PC-3 (cell line): ENCODE data around the gene SBSN. TPM values are rescaled to one million over a fixed set of nuclear protein-coding genes. Genes with fewer than 3 reads are reported as not detected.

Experiments
- ATAC-seq: fragments of 200-7000 bp; cut with Tn5 transposase; 2 replicates; pipeline ENCODE4 v1.9.1; 2020; ENCODE audit warnings: mild to moderate bottlenecking, moderate library complexity
- BruUV-seq: library from RNA; stranded (reverse); fragments of 400-500 nt; replicated peaks from 2 replicates; lab custom pipeline; 2021; lab: Mats Ljungman, UMichigan
- CTCF ChIA-PET: fragments of 300-600 bp; sonication (Branson Sonifier 250); formaldehyde crosslinking; loops from one replicate; lab custom pipeline; 2022; ENCODE audit warnings: antibody characterized with exemption; lab: Charles Lee
- POLR2A ChIA-PET: fragments of 300-600 bp; sonication (Branson Sonifier 250); formaldehyde crosslinking; loops from one replicate; lab custom pipeline; 2022; ENCODE audit warnings: antibody characterized with exemption; ENCODE audit not compliant: unreplicated experiment; lab: Charles Lee
- DNase-seq: peaks from one replicate; pipeline ENCODE4 v3.0.0-alpha.2; 2015
- H2AFZ ChIP-seq: fragments of 300-600 bp; sonication (generic); 2 replicates; pipeline ENCODE4 v1.6.0; 2016; ENCODE audit warnings: antibody characterized with exemption, low read length
- H3F3A ChIP-seq: fragments of 300-600 bp; sonication (generic); one replicate; pipeline ENCODE4 v1.6.0; 2017; ENCODE audit warnings: antibody characterized with exemption, low read length, control low read depth, mild to moderate bottlenecking; ENCODE audit not compliant: unreplicated experiment
- H3K27ac ChIP-seq: fragments of 300-600 bp; sonication (generic); 2 replicates; pipeline ENCODE4 v1.5.1; 2016; ENCODE audit warnings: mild to moderate bottlenecking, low read length
- H3K27me3 ChIP-seq: fragments of 300-600 bp; sonication (generic); 2 replicates; pipeline ENCODE4 v1.6.1; 2016; ENCODE audit warnings: low read length, mixed read lengths
- H3K36me3 ChIP-seq: fragments of 300-600 bp; sonication (generic); 2 replicates; pipeline ENCODE4 v1.6.1; 2016; ENCODE audit warnings: low read depth, mixed run types, low read length, mixed read lengths
- H3K4me1 ChIP-seq: fragments of 300-600 bp; sonication (generic); 2 replicates; pipeline ENCODE4 v1.5.1; 2016; ENCODE audit warnings: low read length; ENCODE audit not compliant: insufficient read depth
- H3K4me2 ChIP-seq: fragments of 300-600 bp; sonication (generic); 2 replicates; pipeline ENCODE4 v1.6.0; 2016; ENCODE audit warnings: low read length
- H3K4me3 ChIP-seq: fragments of 300-600 bp; sonication (generic); 2 replicates; pipeline ENCODE4 v1.5.1; 2016; ENCODE audit warnings: mild to moderate bottlenecking, low read length, mixed read lengths
- H3K79me2 ChIP-seq: fragments of 300-600 bp; sonication (generic); 2 replicates; pipeline ENCODE4 v1.6.1; 2017; ENCODE audit warnings: low read length, mixed read lengths
- H3K9ac ChIP-seq: fragments of 300-600 bp; sonication (generic); 2 replicates; pipeline ENCODE4 v1.6.0; 2016; ENCODE audit warnings: mild to moderate bottlenecking, low read length
- H3K9me2 ChIP-seq: fragments of 300-600 bp; sonication (generic); replicated peaks from 2 replicates; pipeline ENCODE4 v1.6.1; 2016; ENCODE audit warnings: mixed run types, low read length, mixed read lengths
- H3K9me3 ChIP-seq: fragments of 300-600 bp; sonication (generic); 2 replicates; pipeline ENCODE4 v1.6.1; 2016; ENCODE audit warnings: low read length, mixed read lengths
- H4K20me1 ChIP-seq: fragments of 300-600 bp; sonication (generic); 2 replicates; pipeline ENCODE4 v1.6.1; 2016; ENCODE audit warnings: low read length, mixed read lengths
- CTCF ChIP-seq: fragments of 300-600 bp; sonication (generic); conservative IDR thresholded peaks from 2 replicates; pipeline ENCODE4 v1.5.1; 2017; ENCODE audit warnings: antibody characterized with exemption, low read depth, mild to moderate bottlenecking, low read length
- EZH2 ChIP-seq: fragments of 300-600 bp; sonication (generic); IDR thresholded peaks from one replicate; pipeline ENCODE4 v1.6.1; 2017; ENCODE audit warnings: antibody characterized with exemption, mild to moderate bottlenecking, low read length; ENCODE audit not compliant: unreplicated experiment
- EZH2phosphoT487 ChIP-seq: fragments of 300-600 bp; sonication (generic); IDR thresholded peaks from 2 replicates; pipeline ENCODE4 v1.6.1; 2018; ENCODE audit warnings: mild to moderate bottlenecking, antibody characterized with exemption, low read length, borderline replicate concordance
- intact Hi-C: fragments of 100-400 bp; cut with micrococcal nuclease; formaldehyde crosslinking; loops from 2 replicates; pipeline ENCODE4 v1.9.0; 2023
- total RNA-seq: library from RNA; depleted of rRNA; stranded (reverse); fragments of >200 nt; gene quantifications from 2 replicates; pipeline ENCODE4 v1.2.3, GENCODE V29; 2014

Gene SBSN
- total RNA-seq, 1 experiment from 2014 or later = 0.26 TPM

DNA sequence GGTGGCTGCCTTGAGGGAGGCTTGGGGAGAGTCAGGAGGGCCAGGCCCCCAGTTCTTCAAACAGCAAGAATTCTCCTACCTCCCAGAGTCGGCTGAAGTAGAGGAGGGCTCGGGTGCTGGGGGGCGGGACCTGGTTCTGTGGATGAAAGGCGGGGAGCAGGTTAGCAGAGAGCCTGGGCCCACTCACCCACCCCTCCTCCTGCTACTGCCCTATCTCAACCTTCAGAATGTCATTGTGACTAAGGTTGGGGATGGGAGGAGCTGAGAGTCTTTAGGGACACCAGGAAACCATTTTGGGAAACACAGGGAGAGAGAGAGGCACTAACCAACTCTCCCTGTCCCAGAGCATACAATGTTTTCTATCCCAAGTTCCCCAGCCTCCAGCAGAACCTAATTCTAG lies 25.4 kb downstream of the SBSN start:
- no peaks in the 10 kb centered on the region for H3K27me3 ChIP-seq
- TF ChIP-seq EZH2 (no peak), EZH2phosphoT487 (no peak), CTCF (no peak)
- H3K4me1 ChIP-seq = no peaks in the 10 kb centered on the region
- H3F3A ChIP-seq = no peaks in the 10 kb centered on the region
- H3K4me3 ChIP-seq = no peak overlapping the region
- intact Hi-C loops = no loop called here
- H3K9me3 ChIP-seq = no peaks in the 10 kb centered on the region
- no peaks in the 10 kb centered on the region for H3K9me2 ChIP-seq
- ATAC-seq (no peak), DNase-seq (no peak)
- CTCF ChIA-PET = no interaction called here
- no TSS peak for BruUV-seq
- H3K36me3 ChIP-seq = no peaks in the 10 kb centered on the region
- H3K79me2 ChIP-seq = peaks cover under 1% of the 10 kb centered on the region; the same call in 1 of the 2 replicates
- H3K27ac ChIP-seq = no peak overlapping the region
- H4K20me1 ChIP-seq = no peaks in the 10 kb centered on the region
- H3K9ac ChIP-seq = no peak overlapping the region
- H3K4me2 ChIP-seq = no peak overlapping the region
- no peak overlapping the region for H2AFZ ChIP-seq
- POLR2A ChIA-PET = no interaction called here

- Histone ChIP-seq H3K4me1 (no peaks in the 10 kb centered on the region), H3K79me2 (no peaks in the 10 kb centered on the region), H3F3A (no peaks in the 10 kb centered on the region), H3K4me3 (no peak overlapping the region), H3K36me3 (no peaks in the 10 kb centered on the region), H3K27ac (no peak overlapping the region), H4K20me1 (no peaks in the 10 kb centered on the region), H3K27me3 (no peaks in the 10 kb centered on the region), H3K9me2 (no peaks in the 10 kb centered on the region), H2AFZ (no peak overlapping the region), H3K4me2 (no peak overlapping the region), H3K9me3 (no peaks in the 10 kb centered on the region), H3K9ac (no peak overlapping the region)
- no peak for DNase-seq
- ATAC-seq = no peak
- TF ChIP-seq EZH2phosphoT487 = no peak
- TF ChIP-seq CTCF = no peak
- TF ChIP-seq EZH2 = no peak
- BruUV-seq = no TSS peak
- POLR2A ChIA-PET = no interaction called here
- CTCF ChIA-PET = no interaction called here
- intact Hi-C loops = no loop called here
Observed at GRCh38 chr19:35501684-35502083, 26.4 kb downstream of the SBSN start.

GRCh38 chr19:35500611-35501010 lies 27.5 kb downstream of the SBSN start:
- Histone ChIP-seq H2AFZ (no peak overlapping the region), H3K9ac (no peak overlapping the region), H3K9me2 (no peaks in the 10 kb centered on the region), H4K20me1 (no peaks in the 10 kb centered on the region), H3K27ac (no peak overlapping the region), H3F3A (no peaks in the 10 kb centered on the region), H3K27me3 (no peaks in the 10 kb centered on the region), H3K4me2 (no peak overlapping the region), H3K4me3 (no peak overlapping the region), H3K79me2 (no peaks in the 10 kb centered on the region), H3K9me3 (no peaks in the 10 kb centered on the region), H3K4me1 (no peaks in the 10 kb centered on the region), H3K36me3 (no peaks in the 10 kb centered on the region)
- no TSS peak for BruUV-seq
- intact Hi-C loops = no loop called here
- POLR2A ChIA-PET = no interaction called here
- no peak for DNase-seq
- CTCF ChIA-PET = no interaction called here
- TF ChIP-seq EZH2 = no peak
- no peak for ATAC-seq
